Activated CD8-positive, alpha-beta memory T cell treated with anti-CD3 and anti-CD28 coated beads, Interleukin-2, amount 10 ng/mL, durations not matched to agents 7 days and 5 days (primary cell): ENCODE results near the gene OPHN1. TPM values are rescaled to one million over a fixed set of nuclear protein-coding genes. Genes with fewer than 3 reads are reported as not detected.
A peak's percentile ranks its signal among the peaks of the same experiment; 100 is the strongest.

ENCODE experiments used
- ATAC-seq: fragments of 150-1000 bp; cut with Tn5 transposase; one replicate; pipeline ENCODE4 v1.10.0; 2021; ENCODE audit warnings: moderate library complexity
- CTCF ChIA-PET: fragments of 350-600 bp; sonication (Branson Sonifier 250); formaldehyde crosslinking; loops from one replicate; lab custom pipeline; 2021; ENCODE audit warnings: antibody characterized with exemption; lab: Charles Lee
- DNase-seq: peaks from one replicate; pipeline ENCODE4 v3.0.0-alpha.2; 2020
- H3K27ac Mint-ChIP-seq: one replicate; pipeline ENCODE4 v1.8.0; 2021; ENCODE audit warnings: mild to moderate bottlenecking, mixed read lengths
- H3K27me3 Mint-ChIP-seq: one replicate; pipeline ENCODE4 v1.8.0; 2021; ENCODE audit warnings: mixed read lengths
- H3K36me3 Mint-ChIP-seq: one replicate; pipeline ENCODE4 v1.8.0; 2021; ENCODE audit warnings: mild to moderate bottlenecking, mixed read lengths
- H3K4me1 Mint-ChIP-seq: one replicate; pipeline ENCODE4 v1.8.0; 2021; ENCODE audit warnings: mixed read lengths
- H3K4me3 Mint-ChIP-seq: one replicate; pipeline ENCODE4 v1.8.0; 2021; ENCODE audit warnings: mild to moderate bottlenecking, moderate library complexity, mixed read lengths
- H3K9me3 Mint-ChIP-seq: one replicate; pipeline ENCODE4 v1.8.0; 2022; ENCODE audit warnings: low read depth, mixed read lengths
- total RNA-seq, 2 experiments: library from RNA; stranded (reverse); gene quantifications; one replicate each; pipeline ENCODE4 v1.2.3, GENCODE V29; 2021

OPHN1 gene
- total RNA-seq, 2 experiments from 2014 or later, result 0.09 to 0.15 TPM

GRCh38 chrX:68440940-68441339 lies 7.6 kb upstream of the OPHN1 start:
- H3K9me3 Mint-ChIP-seq, result no peaks in the 10 kb centered on the region
- ATAC-seq (no peak), DNase-seq (no peak)
- H3K36me3 Mint-ChIP-seq, result no peaks in the 10 kb centered on the region
- H3K27me3 Mint-ChIP-seq, result peaks cover 27% of the 10 kb centered on the region
- H3K4me3 Mint-ChIP-seq, result no peak overlapping the region
- H3K4me1 Mint-ChIP-seq, result peaks cover 11% of the 10 kb centered on the region
- H3K27ac Mint-ChIP-seq, result no peak overlapping the region
- CTCF ChIA-PET, result no interaction called here

GRCh38 chrX:68440442-68440841 lies 7.1 kb upstream of the OPHN1 start:
- DNase-seq (no peak), ATAC-seq (no peak)
- Mint-ChIP-seq H3K4me3 (no peak overlapping the region), H3K9me3 (no peaks in the 10 kb centered on the region), H3K36me3 (no peaks in the 10 kb centered on the region), H3K27me3 (peaks cover 25% of the 10 kb centered on the region), H3K4me1 (peaks cover 11% of the 10 kb centered on the region), H3K27ac (no peak overlapping the region)
- CTCF ChIA-PET, result no interaction called here

DNA sequence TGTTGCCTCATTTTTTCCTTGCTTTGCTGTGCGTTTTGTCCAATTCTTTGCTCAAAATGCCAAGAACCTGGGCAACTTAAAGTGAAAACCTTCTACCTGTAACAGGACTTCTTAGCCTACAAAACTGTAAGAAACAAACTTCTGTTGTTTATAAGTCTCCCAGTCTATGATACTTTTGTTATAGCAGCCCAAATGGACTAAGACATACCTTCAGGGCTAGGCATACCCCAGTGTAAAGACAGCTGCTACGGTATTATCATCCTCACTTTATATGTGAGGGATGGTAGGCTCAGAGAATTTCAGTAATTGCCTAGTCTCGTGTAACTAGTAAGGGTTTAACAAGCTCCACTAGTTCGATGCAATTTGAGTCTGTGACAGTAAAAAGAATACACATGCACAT lies 6.0 kb upstream of the OPHN1 start:
- Mint-ChIP-seq H3K36me3 (no peaks in the 10 kb centered on the region), H3K9me3 (no peaks in the 10 kb centered on the region), H3K4me1 (peaks cover 11% of the 10 kb centered on the region), H3K27ac (no peak overlapping the region), H3K27me3 (peaks cover 32% of the 10 kb centered on the region), H3K4me3 (no peak overlapping the region)
- CTCF ChIA-PET, result no interaction called here
- DNase-seq (no peak), ATAC-seq (no peak)

DNA sequence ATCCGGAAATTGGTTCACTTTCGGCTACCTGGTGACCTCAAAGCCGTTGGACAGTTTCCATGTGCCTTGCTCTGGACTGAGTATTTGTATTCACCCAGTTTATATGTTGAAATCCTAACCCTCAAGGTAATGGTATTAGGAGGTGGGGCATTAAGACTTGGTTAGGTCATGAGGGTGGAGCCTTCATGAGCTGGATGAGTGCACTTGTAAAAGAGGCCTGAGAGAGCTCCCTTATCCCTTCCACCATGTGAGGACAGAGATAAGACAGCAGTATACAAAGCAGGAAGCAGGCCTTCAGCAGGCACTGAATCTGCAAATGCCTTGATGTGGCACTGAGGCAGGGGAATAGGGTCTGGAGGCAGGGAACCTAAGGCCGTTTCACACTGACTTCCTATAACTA lies 5.3 kb upstream of the OPHN1 start:
- Mint-ChIP-seq H3K27ac (no peak overlapping the region), H3K4me3 (no peak overlapping the region), H3K27me3 (peaks cover 37% of the 10 kb centered on the region), H3K36me3 (no peaks in the 10 kb centered on the region), H3K4me1 (peaks cover 11% of the 10 kb centered on the region), H3K9me3 (no peaks in the 10 kb centered on the region)
- ATAC-seq (no peak), DNase-seq (no peak)
- CTCF ChIA-PET, result no interaction called here

DNA sequence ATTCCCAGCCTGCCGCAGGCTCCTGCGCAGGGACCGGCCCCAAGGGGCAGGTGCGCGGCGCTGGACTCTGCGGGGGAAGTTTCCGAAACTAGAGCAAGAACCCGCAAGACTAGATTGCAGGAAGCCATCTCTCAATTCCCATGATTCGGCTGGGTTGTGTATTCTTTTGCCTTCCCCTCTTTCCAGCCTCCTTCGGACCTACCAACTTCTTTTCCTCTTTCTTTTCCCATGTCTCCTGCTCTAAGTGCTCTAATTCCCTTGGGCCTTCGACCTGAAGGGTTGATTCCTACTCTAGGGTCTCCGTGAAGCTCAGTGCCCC lies 645 bp upstream of the OPHN1 start:
- Mint-ChIP-seq H3K4me1 (peaks cover 4% of the 10 kb centered on the region), H3K4me3 (peak overlapping the region; percentile 30), H3K27ac (no peak overlapping the region), H3K36me3 (no peaks in the 10 kb centered on the region), H3K27me3 (peaks cover 42% of the 10 kb centered on the region), H3K9me3 (no peaks in the 10 kb centered on the region)
- CTCF ChIA-PET, result no interaction called here
- DNase-seq (no peak), ATAC-seq (no peak)

- CTCF ChIA-PET, result no interaction called here
- Mint-ChIP-seq H3K27me3 (peaks cover 42% of the 10 kb centered on the region), H3K4me3 (no peak overlapping the region)
These were observed 647 bp downstream of the OPHN1 start for GRCh38 chrX:68432648-68433047.

DNA sequence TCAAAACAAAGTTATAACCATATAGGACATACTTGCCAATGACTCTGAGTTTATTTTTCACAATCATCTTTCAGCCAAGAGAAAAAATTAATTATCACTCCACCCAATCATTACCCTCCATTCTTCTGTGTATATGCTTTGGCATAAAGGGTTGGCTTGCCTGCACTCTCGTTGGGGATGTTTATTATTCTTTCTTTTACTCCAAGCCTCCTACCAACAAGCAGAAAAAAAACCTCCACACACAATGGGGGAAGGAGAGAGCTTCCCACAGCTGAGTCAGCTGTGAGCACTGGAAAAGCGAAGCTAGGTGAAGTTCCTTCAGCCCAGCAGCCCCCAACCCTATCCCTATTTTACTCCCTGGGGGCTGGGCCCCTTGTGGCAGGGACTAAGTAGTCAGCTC lies 1.5 kb downstream of the OPHN1 start:
- no peak for ATAC-seq
- Mint-ChIP-seq H3K36me3 (no peaks in the 10 kb centered on the region), H3K27ac (no peak overlapping the region), H3K4me1 (peaks cover 4% of the 10 kb centered on the region), H3K27me3 (peaks cover 42% of the 10 kb centered on the region), H3K4me3 (no peak overlapping the region), H3K9me3 (no peaks in the 10 kb centered on the region)
- no peak for DNase-seq
- CTCF ChIA-PET, result no interaction called here

More at GRCh38 chrX:68432648-68433047, 647 bp downstream of the OPHN1 start:
- H3K27ac Mint-ChIP-seq, result no peak overlapping the region
- DNase-seq (no peak), ATAC-seq (no peak)
- no peaks in the 10 kb centered on the region for H3K36me3 Mint-ChIP-seq
- no peaks in the 10 kb centered on the region for H3K9me3 Mint-ChIP-seq
- peaks cover 4% of the 10 kb centered on the region for H3K4me1 Mint-ChIP-seq

- H3K9me3 Mint-ChIP-seq, result no peaks in the 10 kb centered on the region
- ATAC-seq (no peak), DNase-seq (no peak)
- H3K4me3 Mint-ChIP-seq, result no peak overlapping the region
- H3K36me3 Mint-ChIP-seq, result no peaks in the 10 kb centered on the region
- peaks cover 4% of the 10 kb centered on the region for H3K4me1 Mint-ChIP-seq
- CTCF ChIA-PET, result no interaction called here
- H3K27ac Mint-ChIP-seq, result no peak overlapping the region
- H3K27me3 Mint-ChIP-seq, result peaks cover 29% of the 10 kb centered on the region
These were observed 4.1 kb downstream of the OPHN1 start for GRCh38 chrX:68429216-68429615.

DNA sequence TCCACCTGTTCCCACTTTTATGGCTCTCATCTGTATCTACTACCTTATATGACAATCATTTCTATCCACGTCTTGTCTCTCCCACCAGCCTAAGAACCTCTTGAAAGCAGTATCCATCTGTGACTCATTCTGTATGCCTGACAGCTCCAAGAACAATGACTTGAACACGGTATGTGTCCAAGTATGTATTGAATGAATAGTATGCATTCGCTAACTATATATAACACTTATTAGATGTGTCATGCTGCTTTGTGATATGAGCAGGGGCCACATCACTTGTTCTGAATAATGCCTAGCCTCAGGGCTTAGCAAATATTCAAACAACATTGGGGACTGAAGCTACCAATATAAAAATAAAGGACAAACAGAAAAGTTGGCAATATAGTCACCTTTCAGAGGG lies 4.9 kb downstream of the OPHN1 start:
- Mint-ChIP-seq H3K36me3 (no peaks in the 10 kb centered on the region), H3K4me3 (no peak overlapping the region), H3K9me3 (no peaks in the 10 kb centered on the region), H3K27me3 (peaks cover 24% of the 10 kb centered on the region), H3K4me1 (peaks cover 2% of the 10 kb centered on the region), H3K27ac (no peak overlapping the region)
- CTCF ChIA-PET, result no interaction called here
- ATAC-seq (no peak), DNase-seq (no peak)

DNA sequence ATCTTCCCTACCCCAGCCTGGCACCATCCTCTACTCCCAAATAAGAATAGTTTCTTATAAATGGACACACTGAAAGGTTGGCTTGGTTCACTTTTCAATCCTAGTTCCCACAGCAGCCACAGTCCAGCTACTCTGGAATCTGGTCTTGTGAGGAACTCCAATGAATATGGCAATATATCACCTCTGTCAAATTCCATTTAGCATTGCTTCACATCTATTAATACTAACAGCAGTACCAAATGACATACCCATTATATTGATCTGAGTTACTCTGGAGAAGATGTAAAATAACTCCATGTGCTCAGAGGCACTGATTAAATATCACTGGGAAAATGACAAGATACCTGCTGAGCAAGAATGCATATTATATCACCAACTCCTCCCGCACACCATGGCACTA lies 8.6 kb downstream of the OPHN1 start:
- ATAC-seq (no peak), DNase-seq (no peak)
- Mint-ChIP-seq H3K27ac (no peak overlapping the region), H3K27me3 (peaks cover 4% of the 10 kb centered on the region), H3K36me3 (no peaks in the 10 kb centered on the region), H3K4me1 (no peaks in the 10 kb centered on the region), H3K4me3 (no peak overlapping the region), H3K9me3 (no peaks in the 10 kb centered on the region)
- CTCF ChIA-PET, result no interaction called here

DNA sequence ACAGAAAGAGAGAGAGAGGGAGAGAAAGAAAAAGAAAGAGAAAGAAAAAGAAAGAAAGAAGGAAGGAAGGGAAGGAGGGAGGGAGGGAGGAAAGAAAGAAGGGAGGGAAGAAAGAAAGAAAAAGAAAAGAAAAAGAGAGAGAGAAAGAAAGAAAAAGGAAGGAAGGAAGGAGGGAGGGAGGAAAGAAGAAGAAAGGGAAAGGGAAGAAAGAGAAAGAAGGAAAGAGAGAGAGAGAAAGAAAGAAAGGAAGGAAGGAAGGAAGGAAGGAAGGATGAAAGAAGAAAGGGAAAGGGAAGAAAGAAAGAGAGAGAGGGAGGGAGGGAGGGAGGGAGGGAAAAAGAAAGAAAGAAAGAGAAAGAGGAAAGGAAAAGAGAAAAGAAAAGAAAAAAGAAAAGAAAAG lies 10.8 kb downstream of the OPHN1 start:
- CTCF ChIA-PET, result no interaction called here
- no peaks in the 10 kb centered on the region for H3K36me3 Mint-ChIP-seq
- DNase-seq (no peak), ATAC-seq (no peak)
- no peaks in the 10 kb centered on the region for H3K9me3 Mint-ChIP-seq
- H3K4me3 Mint-ChIP-seq, result no peak overlapping the region
- H3K4me1 Mint-ChIP-seq, result no peaks in the 10 kb centered on the region
- no peak overlapping the region for H3K27ac Mint-ChIP-seq
- peaks cover 4% of the 10 kb centered on the region for H3K27me3 Mint-ChIP-seq

DNA sequence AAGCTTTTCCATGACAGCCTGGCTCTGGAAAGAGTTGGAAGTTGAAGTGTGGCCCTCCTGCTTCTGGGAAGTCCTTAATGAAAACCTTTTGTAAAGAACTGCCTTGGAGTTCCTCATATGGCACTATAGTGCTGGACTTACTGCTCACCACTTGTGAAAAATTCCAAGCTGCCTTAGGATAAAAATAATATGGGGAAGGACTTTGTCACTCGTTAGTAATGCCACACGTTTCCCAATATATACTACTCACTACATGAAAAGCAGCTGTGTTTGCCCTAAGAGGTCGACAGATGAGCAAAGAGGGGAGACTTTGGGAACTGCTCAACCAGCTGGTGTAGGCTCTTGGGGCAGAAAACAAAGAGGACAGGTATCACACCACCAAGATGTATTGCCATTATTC lies 11.7 kb downstream of the OPHN1 start:
- Mint-ChIP-seq H3K27me3 (peaks cover 4% of the 10 kb centered on the region), H3K9me3 (no peaks in the 10 kb centered on the region), H3K4me3 (no peak overlapping the region), H3K36me3 (no peaks in the 10 kb centered on the region), H3K4me1 (no peaks in the 10 kb centered on the region), H3K27ac (no peak overlapping the region)
- ATAC-seq, result no peak
- no peak for DNase-seq
- CTCF ChIA-PET, result interaction anchor here (0.7 kb wide), 1 partner anchor 9 kb away, joined by 5 read pairs; no protein-coding TSS in a partner anchor

DNA sequence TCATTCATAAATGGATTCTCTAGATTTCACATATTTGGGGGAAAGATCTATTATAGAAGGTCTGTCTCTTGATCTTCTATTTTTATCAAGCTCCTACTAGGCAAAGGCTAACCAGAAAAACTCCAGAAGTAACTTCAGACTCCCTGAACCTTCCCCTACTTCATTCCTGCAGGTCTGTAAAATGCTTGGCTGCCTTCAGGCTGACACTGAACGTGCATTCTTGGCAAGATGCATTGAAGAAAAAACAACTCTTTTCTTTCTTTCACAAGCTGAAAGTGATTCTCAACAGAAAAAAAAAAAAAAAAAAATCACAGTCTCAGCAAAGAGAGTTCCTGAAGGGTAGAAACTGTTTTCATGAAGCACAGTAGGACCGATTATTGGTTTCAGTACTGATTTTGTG lies 12.7 kb downstream of the OPHN1 start:
- CTCF ChIA-PET, result no interaction called here
- no peak overlapping the region for H3K27ac Mint-ChIP-seq
- ATAC-seq (no peak), DNase-seq (no peak)
- no peaks in the 10 kb centered on the region for H3K9me3 Mint-ChIP-seq
- no peaks in the 10 kb centered on the region for H3K36me3 Mint-ChIP-seq
- H3K4me3 Mint-ChIP-seq, result no peak overlapping the region
- H3K4me1 Mint-ChIP-seq, result no peaks in the 10 kb centered on the region
- H3K27me3 Mint-ChIP-seq, result peaks cover 4% of the 10 kb centered on the region

GRCh38 chrX:68419975-68420374 lies 13.3 kb downstream of the OPHN1 start:
- H3K4me3 Mint-ChIP-seq, result no peak overlapping the region
- no peak overlapping the region for H3K27ac Mint-ChIP-seq
- H3K27me3 Mint-ChIP-seq, result peaks cover 4% of the 10 kb centered on the region
- CTCF ChIA-PET, result no interaction called here
- H3K36me3 Mint-ChIP-seq, result no peaks in the 10 kb centered on the region
- no peaks in the 10 kb centered on the region for H3K4me1 Mint-ChIP-seq
- H3K9me3 Mint-ChIP-seq, result no peaks in the 10 kb centered on the region
- DNase-seq, result no peak
- ATAC-seq, result no peak

DNA sequence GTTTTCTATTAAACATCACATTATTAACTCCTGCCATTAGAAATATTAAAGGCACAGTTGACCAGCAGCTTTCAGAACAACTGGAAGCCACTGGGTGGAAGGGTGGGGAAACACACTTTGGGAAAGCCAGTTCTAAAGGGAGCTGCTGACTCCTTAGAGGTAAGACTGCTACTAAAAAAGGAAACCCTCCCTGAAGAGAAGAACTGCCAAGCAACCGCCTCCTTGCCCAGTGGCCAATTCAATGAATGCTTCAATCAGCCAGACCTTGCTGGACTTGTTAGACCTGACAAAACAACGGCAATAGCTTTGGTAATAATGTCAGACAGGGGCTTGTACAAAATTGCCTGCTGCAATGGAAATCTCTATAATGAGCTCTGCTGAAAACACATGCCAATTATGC lies 15.6 kb downstream of the OPHN1 start:
- Mint-ChIP-seq H3K27me3 (peaks cover 4% of the 10 kb centered on the region), H3K4me1 (no peaks in the 10 kb centered on the region), H3K36me3 (no peaks in the 10 kb centered on the region), H3K27ac (no peak overlapping the region), H3K4me3 (no peak overlapping the region), H3K9me3 (no peaks in the 10 kb centered on the region)
- CTCF ChIA-PET, result no interaction called here
- ATAC-seq, result no peak
- DNase-seq, result no peak
